Neural cell (in vitro differentiated cells): ENCODE data around the gene GLI3. TPM values are rescaled to one million over a fixed set of nuclear protein-coding genes. Genes with fewer than 3 reads are reported as not detected.

ENCODE experiments used
- H2AFZ ChIP-seq: fragments of 200-600, 300-800 bp; sonication (generic), shearing (Covaris generic); 2 replicates; pipeline ENCODE4 v1.6.0; 2014; ENCODE audit warnings: low read depth, mild to moderate bottlenecking, antibody characterized with exemption, low read length, moderate library complexity
- H3F3A ChIP-seq: fragments of 200-600 bp; shearing (Covaris generic); 2 replicates; pipeline ENCODE4 v1.6.1; 2016; ENCODE audit warnings: mild to moderate bottlenecking, moderate library complexity, mixed read lengths, antibody characterized with exemption, low read length; ENCODE audit not compliant: insufficient read depth, poor library complexity, severe bottlenecking
- H3K27ac ChIP-seq: fragments of 200-600, 300-800 bp; sonication (generic), shearing (Covaris generic); 2 replicates; pipeline ENCODE4 v1.5.1; 2014; ENCODE audit warnings: mild to moderate bottlenecking, low read length, moderate library complexity
- H3K27me3 ChIP-seq: fragments of 300-800, 200-600 bp; sonication (generic), shearing (Covaris generic); 2 replicates; pipeline ENCODE4 v1.6.0; 2014; ENCODE audit warnings: mild to moderate bottlenecking, low read depth, low read length, moderate library complexity; ENCODE audit not compliant: insufficient read depth
- H3K36me3 ChIP-seq: fragments of 300-800, 200-600 bp; sonication (generic), shearing (Covaris generic); 2 replicates; pipeline ENCODE4 v1.5.1; 2014; ENCODE audit warnings: mild to moderate bottlenecking, antibody characterized with exemption, low read length, moderate library complexity; ENCODE audit not compliant: insufficient read depth
- H3K4me2 ChIP-seq: fragments of 300-800, 200-600 bp; sonication (generic), shearing (Covaris generic); 2 replicates; pipeline ENCODE4 v1.6.0; 2014; ENCODE audit warnings: mild to moderate bottlenecking, low read length
- H3K4me3 ChIP-seq: fragments of 300-800, 200-600 bp; sonication (generic), shearing (Covaris generic); 2 replicates; pipeline ENCODE4 v1.5.1; 2014; ENCODE audit warnings: mild to moderate bottlenecking, low read length, moderate library complexity
- H3K79me2 ChIP-seq: fragments of 200-600 bp; shearing (Covaris generic); replicated peaks from 2 replicates; pipeline ENCODE4 v1.6.0; 2014; ENCODE audit warnings: mild to moderate bottlenecking, low read length, moderate library complexity; ENCODE audit not compliant: insufficient read depth
- H3K9ac ChIP-seq: fragments of 300-800, 200-600 bp; sonication (generic), shearing (Covaris generic); 2 replicates; pipeline ENCODE4 v1.6.1; 2016; ENCODE audit warnings: mild to moderate bottlenecking, low read length, mixed read lengths
- H3K9me2 ChIP-seq: fragments of 200-600 bp; shearing (Covaris generic); 2 replicates; pipeline ENCODE4 v1.6.1; 2016; ENCODE audit warnings: mild to moderate bottlenecking, low read length, mixed read lengths; ENCODE audit not compliant: insufficient read depth
- H3K9me3 ChIP-seq: fragments of 200-600, 300-800 bp; sonication (generic), shearing (Covaris generic); 2 replicates; pipeline ENCODE4 v1.6.1; 2016; ENCODE audit warnings: mild to moderate bottlenecking, mixed run types, low read length, moderate library complexity, mixed read lengths
- H4K20me1 ChIP-seq: fragments of 200-600 bp; shearing (Covaris generic); 2 replicates; pipeline ENCODE4 v1.6.1; 2016; ENCODE audit warnings: mild to moderate bottlenecking, mixed run types; ENCODE audit not compliant: insufficient read depth
- EP300 ChIP-seq: fragments of 450-650 bp; conservative IDR thresholded peaks from 2 replicates; pipeline ENCODE4 v1.6.1; 2014; ENCODE audit warnings: antibody characterized with exemption, mild to moderate bottlenecking, moderate library complexity; ENCODE audit not compliant: poor library complexity, severe bottlenecking
- EZH2 ChIP-seq: fragments of 200-600, 300-800 bp; shearing (Covaris generic), sonication (generic); IDR thresholded peaks from 2 replicates; pipeline ENCODE4 v1.6.1; 2014; ENCODE audit warnings: antibody characterized with exemption, low read length, borderline replicate concordance, mild to moderate bottlenecking; ENCODE audit not compliant: insufficient read depth, poor library complexity, severe bottlenecking
- MXI1 ChIP-seq: fragments of 450-650 bp; conservative IDR thresholded peaks from 2 replicates; pipeline ENCODE4 v1.6.1; 2014; ENCODE audit warnings: antibody characterized with exemption, mild to moderate bottlenecking; ENCODE audit not compliant: poor library complexity, severe bottlenecking
- POLR2AphosphoS5 ChIP-seq: IDR thresholded peaks from 2 replicates; pipeline ENCODE4 v1.6.1; 2012
- RAD21 ChIP-seq: fragments of 450-650 bp; conservative IDR thresholded peaks from 2 replicates; pipeline ENCODE4 v1.6.1; 2014; ENCODE audit warnings: antibody characterized with exemption, mild to moderate bottlenecking, moderate library complexity
- SMC3 ChIP-seq: fragments of 450-650 bp; conservative IDR thresholded peaks from 2 replicates; pipeline ENCODE4 v1.6.1; 2014; ENCODE audit warnings: antibody characterized with exemption, mild to moderate bottlenecking, moderate library complexity; ENCODE audit not compliant: poor library complexity
- TAF1 ChIP-seq: IDR thresholded peaks from 2 replicates; pipeline ENCODE4 v1.6.1; 2012; ENCODE audit warnings: low read depth
- polyA plus RNA-seq: library from polyadenylated mRNA; depleted of rRNA; stranded (reverse); fragments of >200 nt; gene quantifications from 2 replicates; pipeline ENCODE4 v1.2.3, GENCODE V29; 2014
- TF ChIP-seq, protein P1 (sequence below): fragments of 450-650 bp; IDR thresholded peaks from 2 replicates; pipeline ENCODE4 v1.5.1; 2014; ENCODE audit warnings: antibody characterized with exemption, mild to moderate bottlenecking, moderate library complexity; ENCODE audit not compliant: poor library complexity, severe bottlenecking
- TF ChIP-seq, protein P2 (sequence below): IDR thresholded peaks from 2 replicates; pipeline ENCODE4 v1.6.1; 2012; ENCODE audit warnings: borderline replicate concordance

GLI3 gene
- polyA plus RNA-seq, 1 donor from 2014 or later, result 0.19 TPM

DNA sequence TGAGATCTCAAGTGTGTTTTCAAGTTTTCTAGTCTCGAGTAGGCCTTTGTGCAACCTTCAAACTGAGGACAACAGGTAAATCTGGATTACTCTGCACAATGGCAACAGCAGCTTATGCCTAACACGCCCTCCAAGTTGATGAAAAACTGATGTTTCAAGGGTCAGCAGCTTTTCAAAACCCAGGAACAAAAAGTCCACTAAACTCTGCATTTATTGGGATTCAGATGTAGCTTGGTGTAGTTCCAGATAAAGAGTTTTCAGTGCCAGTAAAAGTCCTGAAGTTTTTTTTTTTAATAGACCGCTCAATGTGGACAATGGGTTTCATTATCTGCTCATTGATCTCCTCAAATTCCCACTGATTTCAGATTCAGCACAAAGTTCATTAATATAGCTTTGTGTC, 259.3 kb downstream of the GLI3 start:
- H3K9me3 ChIP-seq, result no peaks in the 10 kb centered on the region
- peaks cover 10% of the 10 kb centered on the region for H3K79me2 ChIP-seq
- no peak overlapping the region for H3K4me2 ChIP-seq
- no peaks in the 10 kb centered on the region for H3K27me3 ChIP-seq
- H3K9me2 ChIP-seq, result no peaks in the 10 kb centered on the region
- no peaks in the 10 kb centered on the region for H3F3A ChIP-seq
- H3K4me3 ChIP-seq, result no peak overlapping the region
- no peaks in the 10 kb centered on the region for H3K36me3 ChIP-seq
- H3K9ac ChIP-seq, result no peak overlapping the region
- TF ChIP-seq TAF1, result no peak
- H4K20me1 ChIP-seq, result no peaks in the 10 kb centered on the region
- no peak overlapping the region for H2AFZ ChIP-seq
- no peak overlapping the region for H3K27ac ChIP-seq

DNA sequence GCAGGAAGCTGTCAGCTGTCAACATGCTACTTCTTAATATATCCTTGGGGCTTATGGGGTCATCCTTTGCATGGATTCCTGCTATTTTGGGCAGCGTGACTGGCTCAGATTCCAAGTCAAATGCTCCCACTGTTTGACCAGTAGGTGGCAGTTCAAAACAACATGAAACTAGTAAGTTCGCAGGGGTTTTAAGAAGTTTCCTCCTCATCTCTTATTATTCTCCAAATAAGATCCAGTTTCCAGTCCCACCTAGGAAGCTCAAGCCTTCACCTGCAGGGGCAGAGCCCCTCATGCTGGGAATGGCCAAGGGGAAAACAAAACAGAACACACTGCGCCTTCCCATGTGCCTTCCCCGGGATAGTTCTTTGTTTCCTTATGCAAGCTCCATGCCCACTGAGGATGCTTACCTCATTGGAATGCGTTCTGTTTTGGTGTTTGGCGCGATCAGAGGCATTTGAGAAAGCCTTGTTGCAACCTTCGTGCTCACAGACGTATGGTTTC, 259.8 kb downstream of the GLI3 start:
- Histone ChIP-seq H3K9me2 (no peaks in the 10 kb centered on the region), H3K4me3 (no peak overlapping the region), H4K20me1 (no peaks in the 10 kb centered on the region), H3K27me3 (no peaks in the 10 kb centered on the region), H3K36me3 (no peaks in the 10 kb centered on the region), H3K9ac (no peak overlapping the region), H3K79me2 (peaks cover 7% of the 10 kb centered on the region), H2AFZ (no peak overlapping the region), H3K9me3 (no peaks in the 10 kb centered on the region), H3K4me2 (no peak overlapping the region), H3K27ac (no peak overlapping the region), H3F3A (no peaks in the 10 kb centered on the region)
- TF ChIP-seq SMC3 (peak; percentile 93), EZH2 (no peak), MXI1 (no peak), POLR2AphosphoS5 (no peak), RAD21 (peak; percentile 89)
- TF ChIP-seq, protein P1, sequence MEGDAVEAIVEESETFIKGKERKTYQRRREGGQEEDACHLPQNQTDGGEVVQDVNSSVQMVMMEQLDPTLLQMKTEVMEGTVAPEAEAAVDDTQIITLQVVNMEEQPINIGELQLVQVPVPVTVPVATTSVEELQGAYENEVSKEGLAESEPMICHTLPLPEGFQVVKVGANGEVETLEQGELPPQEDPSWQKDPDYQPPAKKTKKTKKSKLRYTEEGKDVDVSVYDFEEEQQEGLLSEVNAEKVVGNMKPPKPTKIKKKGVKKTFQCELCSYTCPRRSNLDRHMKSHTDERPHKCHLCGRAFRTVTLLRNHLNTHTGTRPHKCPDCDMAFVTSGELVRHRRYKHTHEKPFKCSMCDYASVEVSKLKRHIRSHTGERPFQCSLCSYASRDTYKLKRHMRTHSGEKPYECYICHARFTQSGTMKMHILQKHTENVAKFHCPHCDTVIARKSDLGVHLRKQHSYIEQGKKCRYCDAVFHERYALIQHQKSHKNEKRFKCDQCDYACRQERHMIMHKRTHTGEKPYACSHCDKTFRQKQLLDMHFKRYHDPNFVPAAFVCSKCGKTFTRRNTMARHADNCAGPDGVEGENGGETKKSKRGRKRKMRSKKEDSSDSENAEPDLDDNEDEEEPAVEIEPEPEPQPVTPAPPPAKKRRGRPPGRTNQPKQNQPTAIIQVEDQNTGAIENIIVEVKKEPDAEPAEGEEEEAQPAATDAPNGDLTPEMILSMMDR, result peak; percentile 89

DNA sequence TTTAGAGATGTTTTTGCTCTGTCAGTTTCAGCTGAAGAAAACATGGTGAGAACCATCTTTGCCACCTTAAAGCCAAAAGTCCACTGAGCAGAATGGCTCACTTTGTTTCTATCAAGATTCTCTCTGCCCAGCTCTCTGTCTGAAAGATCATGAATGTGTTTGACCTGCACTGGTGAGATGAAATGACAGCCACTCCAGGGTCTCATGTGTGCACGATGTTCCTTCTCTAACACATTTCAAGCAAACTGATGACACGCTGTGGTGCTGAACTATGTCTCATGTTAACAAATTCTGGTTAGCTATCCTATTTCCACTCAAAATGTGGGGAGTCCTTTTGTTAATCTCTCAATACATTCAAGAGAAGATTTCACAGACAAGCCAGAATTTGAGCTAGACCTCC, 260.6 kb downstream of the GLI3 start:
- Histone ChIP-seq H3K9ac (no peak overlapping the region), H3K27ac (no peak overlapping the region), H3K27me3 (no peaks in the 10 kb centered on the region), H3K9me2 (no peaks in the 10 kb centered on the region), H3F3A (no peaks in the 10 kb centered on the region), H3K9me3 (no peaks in the 10 kb centered on the region), H2AFZ (no peak overlapping the region), H3K4me2 (no peak overlapping the region), H3K79me2 (peaks cover 5% of the 10 kb centered on the region), H3K4me3 (no peak overlapping the region), H3K36me3 (no peaks in the 10 kb centered on the region), H4K20me1 (no peaks in the 10 kb centered on the region)
- TF ChIP-seq, protein P2, sequence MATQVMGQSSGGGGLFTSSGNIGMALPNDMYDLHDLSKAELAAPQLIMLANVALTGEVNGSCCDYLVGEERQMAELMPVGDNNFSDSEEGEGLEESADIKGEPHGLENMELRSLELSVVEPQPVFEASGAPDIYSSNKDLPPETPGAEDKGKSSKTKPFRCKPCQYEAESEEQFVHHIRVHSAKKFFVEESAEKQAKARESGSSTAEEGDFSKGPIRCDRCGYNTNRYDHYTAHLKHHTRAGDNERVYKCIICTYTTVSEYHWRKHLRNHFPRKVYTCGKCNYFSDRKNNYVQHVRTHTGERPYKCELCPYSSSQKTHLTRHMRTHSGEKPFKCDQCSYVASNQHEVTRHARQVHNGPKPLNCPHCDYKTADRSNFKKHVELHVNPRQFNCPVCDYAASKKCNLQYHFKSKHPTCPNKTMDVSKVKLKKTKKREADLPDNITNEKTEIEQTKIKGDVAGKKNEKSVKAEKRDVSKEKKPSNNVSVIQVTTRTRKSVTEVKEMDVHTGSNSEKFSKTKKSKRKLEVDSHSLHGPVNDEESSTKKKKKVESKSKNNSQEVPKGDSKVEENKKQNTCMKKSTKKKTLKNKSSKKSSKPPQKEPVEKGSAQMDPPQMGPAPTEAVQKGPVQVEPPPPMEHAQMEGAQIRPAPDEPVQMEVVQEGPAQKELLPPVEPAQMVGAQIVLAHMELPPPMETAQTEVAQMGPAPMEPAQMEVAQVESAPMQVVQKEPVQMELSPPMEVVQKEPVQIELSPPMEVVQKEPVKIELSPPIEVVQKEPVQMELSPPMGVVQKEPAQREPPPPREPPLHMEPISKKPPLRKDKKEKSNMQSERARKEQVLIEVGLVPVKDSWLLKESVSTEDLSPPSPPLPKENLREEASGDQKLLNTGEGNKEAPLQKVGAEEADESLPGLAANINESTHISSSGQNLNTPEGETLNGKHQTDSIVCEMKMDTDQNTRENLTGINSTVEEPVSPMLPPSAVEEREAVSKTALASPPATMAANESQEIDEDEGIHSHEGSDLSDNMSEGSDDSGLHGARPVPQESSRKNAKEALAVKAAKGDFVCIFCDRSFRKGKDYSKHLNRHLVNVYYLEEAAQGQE, result no peak
- TF ChIP-seq RAD21 (no peak), EZH2 (no peak), SMC3 (no peak), EP300 (no peak), MXI1 (no peak), POLR2AphosphoS5 (no peak), TAF1 (no peak)
- TF ChIP-seq, protein P1, result no peak
